HG03066 (cell line): ENCODE data around the gene ABHD2.
"Not testable (repeated sequence)": the region's sequence is repeated elsewhere in the genome, so short reads cannot be mapped to it uniquely, and the experiment has no call there.

ENCODE experiments used
- ATAC-seq: cut with Tn5 transposase; IDR thresholded peaks from one replicate; pipeline ENCODE4 v1.9.1; 2021; ENCODE audit warnings: low read depth; ENCODE audit not compliant: unreplicated experiment

The ABHD2 gene

GRCh38 chr15:89215627-89216026 lies 127.4 kb downstream of the ABHD2 start:
- ATAC-seq = no peak

DNA sequence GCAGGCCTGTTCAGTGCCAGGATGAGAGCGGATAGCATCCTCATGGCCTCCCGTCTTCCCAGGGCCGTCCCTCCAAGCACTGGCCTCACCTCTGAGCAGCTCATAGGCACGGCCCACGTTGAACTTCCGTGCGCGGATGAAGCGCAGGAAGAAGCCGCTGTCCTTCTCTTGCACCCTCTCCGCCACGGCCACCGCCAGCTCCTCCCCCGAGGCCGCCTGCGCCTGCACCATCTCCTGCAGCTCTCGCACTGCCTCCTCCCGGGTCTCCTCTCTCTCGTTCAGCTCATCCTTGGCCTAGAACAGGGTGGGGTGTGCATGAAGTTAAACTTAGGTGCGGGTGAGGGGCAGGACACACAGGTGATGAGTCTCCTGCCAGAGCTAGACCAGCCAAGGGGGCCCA lies 128.8 kb downstream of the ABHD2 start:
- no peak for ATAC-seq

- no peak for ATAC-seq
Observed at GRCh38 chr15:89217686-89218376, 129.6 kb downstream of the ABHD2 start.

DNA sequence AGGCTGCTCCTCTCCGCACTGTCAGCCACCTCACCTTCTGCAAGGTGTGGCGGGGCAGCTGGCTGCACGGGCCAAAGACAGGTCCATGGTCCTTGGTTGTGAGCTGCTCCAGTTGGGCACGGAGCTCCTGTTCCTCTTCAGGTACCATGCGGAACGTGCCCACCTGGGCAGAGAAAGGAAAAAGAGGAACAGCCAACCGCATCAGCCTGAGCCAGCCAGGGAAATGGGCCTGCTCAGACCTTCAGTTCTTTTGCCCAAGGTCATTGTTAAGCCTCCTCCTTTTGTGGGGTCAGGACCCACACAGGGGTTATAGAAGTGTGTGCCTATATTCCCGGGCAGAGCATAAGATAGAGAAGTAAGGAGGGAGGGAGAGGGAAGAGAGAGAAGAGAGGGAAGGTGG lies 130.3 kb downstream of the ABHD2 start:
- ATAC-seq = no peak

- ATAC-seq = no peak
Observed at GRCh38 chr15:89221543-89221942, 133.3 kb downstream of the ABHD2 start, which contains the start of gene RLBP1. Gene RLBP1 (minus strand): TSS chr15:89221579. CDS start chr15:89218975, 2,604 bp downstream.

GRCh38 chr15:89225588-89225987 lies 137.3 kb downstream of the ABHD2 start:
- no peak for ATAC-seq

GRCh38 chr15:89226359-89227221 lies 138.3 kb downstream of the ABHD2 start:
- ATAC-seq = no peak

- ATAC-seq = no peak
Observed at GRCh38 chr15:89227425-89227824, 139.2 kb downstream of the ABHD2 start.

- ATAC-seq = no peak
Observed at GRCh38 chr15:89230277-89230676, 142.0 kb downstream of the ABHD2 start.

DNA sequence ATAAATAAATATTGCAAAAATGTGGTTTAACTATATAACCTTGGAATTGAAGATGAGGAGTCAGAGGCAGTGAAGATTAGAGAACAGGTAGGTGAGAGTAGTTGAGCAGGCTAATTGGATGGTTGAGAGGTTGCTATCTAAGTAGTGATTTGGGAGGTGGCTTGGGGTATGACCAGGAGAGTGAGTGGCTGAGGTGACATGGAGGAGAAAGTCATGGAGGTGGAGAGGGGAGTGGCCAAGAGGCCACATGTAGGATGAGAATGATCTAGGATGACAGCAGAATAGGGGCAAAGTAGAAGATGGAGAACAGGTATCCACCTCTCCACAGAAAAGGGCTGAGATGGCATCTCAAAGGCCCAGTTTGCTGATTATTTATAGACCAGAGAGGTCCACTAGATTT lies 143.6 kb downstream of the ABHD2 start:
- ATAC-seq = no peak

GRCh38 chr15:89239883-89240810 lies 151.9 kb downstream of the ABHD2 start:
- ATAC-seq = not testable (repeated sequence)

DNA sequence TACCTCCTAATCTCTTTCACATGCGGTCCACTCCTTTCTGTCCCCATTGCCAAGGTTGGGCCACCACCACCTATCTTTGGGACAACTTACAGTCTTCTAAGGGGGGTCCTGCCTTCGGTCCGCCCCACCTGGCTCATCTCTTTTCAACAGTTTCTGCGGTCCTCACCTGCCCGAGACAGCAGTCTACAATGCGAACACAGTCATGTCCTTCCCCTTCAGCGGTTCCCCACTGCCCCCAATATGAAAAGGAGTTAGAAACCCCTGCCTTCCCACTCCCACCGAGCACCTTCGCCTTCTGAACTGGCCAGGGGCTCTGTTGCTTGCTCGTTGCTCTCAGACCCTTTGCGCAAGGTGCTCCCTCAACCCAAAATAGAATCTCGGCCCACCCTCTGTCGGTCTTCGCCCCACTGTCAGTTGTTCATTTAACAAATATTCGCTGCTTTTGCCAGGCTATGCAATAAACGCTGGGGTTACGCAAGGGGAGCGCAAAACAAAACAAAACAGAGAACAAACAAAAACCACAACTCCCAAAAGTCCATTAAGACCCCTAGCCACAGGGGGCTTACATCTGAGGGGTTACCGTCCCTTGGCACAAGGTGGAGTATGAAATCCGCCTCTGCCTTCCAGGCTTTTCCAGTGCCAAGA lies 154.9 kb downstream of the ABHD2 start:
- ATAC-seq = no peak

- peak; percentile 94 for ATAC-seq
Observed at GRCh38 chr15:89243691-89244573, 155.7 kb downstream of the ABHD2 start, which contains the start of gene FANCI. Gene FANCI (plus strand): TSS chr15:89243979. CDS start chr15:89247648, 3,669 bp downstream.

- peak; percentile 19 for ATAC-seq
Observed at GRCh38 chr15:89244574-89244903, 156.3 kb downstream of the ABHD2 start.

GRCh38 chr15:89247446-89247845 lies 159.2 kb downstream of the ABHD2 start:
- no peak for ATAC-seq

GRCh38 chr15:89248584-89248983 lies 160.3 kb downstream of the ABHD2 start:
- no peak for ATAC-seq

DNA sequence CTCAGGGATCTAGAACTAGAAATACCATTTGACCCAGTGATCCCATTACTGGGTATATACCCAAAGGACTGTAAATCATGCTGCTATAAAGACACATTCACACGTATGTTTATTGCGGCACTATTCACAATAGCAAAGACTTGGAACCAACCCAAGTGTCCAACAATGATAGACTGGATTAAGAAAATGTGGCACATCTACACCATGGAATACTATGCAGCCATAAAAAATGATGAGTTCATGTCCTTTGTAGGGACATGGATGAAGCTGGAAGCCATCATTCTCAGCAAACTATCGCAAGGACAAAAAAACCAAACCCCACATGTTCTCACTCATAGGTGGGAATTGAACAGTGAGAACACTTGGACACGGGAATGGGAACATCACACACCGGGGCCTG lies 161.9 kb downstream of the ABHD2 start:
- ATAC-seq = not testable (repeated sequence)
